ENCODE data around the gene BMP6.

DNA sequence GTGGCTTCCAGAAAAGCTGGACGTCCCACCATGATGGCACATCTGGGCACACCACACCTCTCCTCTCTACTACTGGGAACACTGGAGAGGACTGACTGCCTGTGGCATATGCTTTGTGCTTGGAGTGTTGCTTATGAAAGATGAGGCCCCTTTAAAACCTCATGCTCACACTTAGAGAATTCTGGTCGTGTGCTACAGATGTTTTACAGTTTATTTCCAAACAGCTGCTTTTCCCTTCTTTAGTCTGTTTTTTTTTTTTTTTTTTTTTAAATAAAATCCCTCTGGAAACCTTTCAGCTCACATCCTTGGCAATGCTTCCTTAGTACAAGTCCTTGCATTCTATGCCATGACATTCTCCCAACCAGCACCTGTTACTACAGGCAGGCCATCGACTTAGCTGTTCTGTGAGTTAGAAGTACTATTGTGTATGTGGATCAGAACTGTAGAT lies 60.3 kb downstream of the BMP6 start:
- TF ChIP-seq GATA3 (IDR thresholded peaks at IDR 0.05; ENCODE audit: low read depth, low read length) (no peak), GATA2 (IDR thresholded peaks at IDR 0.05; ENCODE audit: low read depth, low read length) (no peak)

Data from SH-SY5Y (cell line).